Measurements from ENCODE around the gene SIPA1L3.

The SIPA1L3 gene

DNA sequence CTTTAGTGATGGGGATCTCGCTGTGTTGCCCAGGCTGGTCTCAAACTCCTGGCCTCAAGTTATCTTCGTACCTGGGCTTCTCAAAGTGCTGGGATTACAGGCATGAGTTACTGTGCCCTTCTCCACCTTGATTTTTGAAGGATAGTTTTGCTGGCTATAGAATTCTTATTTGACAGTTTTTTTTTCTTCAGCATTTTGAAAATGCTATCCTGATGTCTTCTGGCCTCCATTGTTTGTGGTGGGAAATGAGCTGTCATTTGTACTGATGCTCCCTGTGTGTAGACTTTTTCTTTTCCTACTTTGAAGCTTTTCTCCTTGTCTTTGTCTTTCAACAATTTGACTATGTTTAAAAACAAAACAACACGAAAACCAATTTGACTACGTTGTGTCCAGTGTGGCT lies 54.2 kb downstream of the SIPA1L3 start:
- Histone ChIP-seq H3K36me3 (ENCODE audit: insufficient read depth, low read length) (peaks cover 22% of the 10 kb centered on the region), H4K20me1 (ENCODE audit: insufficient read depth, low read length) (no peaks in the 10 kb centered on the region), H3K9me3 (ENCODE audit: low read length) (peaks cover 7% of the 10 kb centered on the region; the same call in 1 of the 2 replicates), H3K4me3 (ENCODE audit: low read depth, low read length, poor library complexity, severe bottlenecking) (no peak overlapping the region), H3F3A (ENCODE audit: insufficient read depth, low read length) (0 out of 2 replicates have a peak, but pooled peaks cover 3% of the 10 kb centered on the region), H3K27ac (ENCODE audit: low read depth, low read length, poor library complexity, severe bottlenecking) (peak overlapping the region; percentile 96), H2AFZ (ENCODE audit: low read length) (no peak overlapping the region), H3K27me3 (ENCODE audit: insufficient read depth, low read length) (no peaks in the 10 kb centered on the region), H3K9me2 (ENCODE audit: low read depth, low read length) (no peaks in the 10 kb centered on the region), H3K4me2 (ENCODE audit: low read length) (no peak overlapping the region), H3K4me1 (ENCODE audit: insufficient read depth, low read length, severe bottlenecking) (peaks cover 49% of the 10 kb centered on the region), H3K79me2 (ENCODE audit: insufficient read depth, low read length) (peaks cover 53% of the 10 kb centered on the region), H3K9ac (ENCODE audit: low read length) (no peak overlapping the region)
- no peak for TF ChIP-seq EZH2 (IDR thresholded peaks at IDR 0.05; ENCODE audit: borderline replicate concordance, low read length)
- TF ChIP-seq, protein P1, sequence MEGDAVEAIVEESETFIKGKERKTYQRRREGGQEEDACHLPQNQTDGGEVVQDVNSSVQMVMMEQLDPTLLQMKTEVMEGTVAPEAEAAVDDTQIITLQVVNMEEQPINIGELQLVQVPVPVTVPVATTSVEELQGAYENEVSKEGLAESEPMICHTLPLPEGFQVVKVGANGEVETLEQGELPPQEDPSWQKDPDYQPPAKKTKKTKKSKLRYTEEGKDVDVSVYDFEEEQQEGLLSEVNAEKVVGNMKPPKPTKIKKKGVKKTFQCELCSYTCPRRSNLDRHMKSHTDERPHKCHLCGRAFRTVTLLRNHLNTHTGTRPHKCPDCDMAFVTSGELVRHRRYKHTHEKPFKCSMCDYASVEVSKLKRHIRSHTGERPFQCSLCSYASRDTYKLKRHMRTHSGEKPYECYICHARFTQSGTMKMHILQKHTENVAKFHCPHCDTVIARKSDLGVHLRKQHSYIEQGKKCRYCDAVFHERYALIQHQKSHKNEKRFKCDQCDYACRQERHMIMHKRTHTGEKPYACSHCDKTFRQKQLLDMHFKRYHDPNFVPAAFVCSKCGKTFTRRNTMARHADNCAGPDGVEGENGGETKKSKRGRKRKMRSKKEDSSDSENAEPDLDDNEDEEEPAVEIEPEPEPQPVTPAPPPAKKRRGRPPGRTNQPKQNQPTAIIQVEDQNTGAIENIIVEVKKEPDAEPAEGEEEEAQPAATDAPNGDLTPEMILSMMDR (IDR thresholded peaks at IDR 0.05; ENCODE audit: low read length), result no peak

DNA sequence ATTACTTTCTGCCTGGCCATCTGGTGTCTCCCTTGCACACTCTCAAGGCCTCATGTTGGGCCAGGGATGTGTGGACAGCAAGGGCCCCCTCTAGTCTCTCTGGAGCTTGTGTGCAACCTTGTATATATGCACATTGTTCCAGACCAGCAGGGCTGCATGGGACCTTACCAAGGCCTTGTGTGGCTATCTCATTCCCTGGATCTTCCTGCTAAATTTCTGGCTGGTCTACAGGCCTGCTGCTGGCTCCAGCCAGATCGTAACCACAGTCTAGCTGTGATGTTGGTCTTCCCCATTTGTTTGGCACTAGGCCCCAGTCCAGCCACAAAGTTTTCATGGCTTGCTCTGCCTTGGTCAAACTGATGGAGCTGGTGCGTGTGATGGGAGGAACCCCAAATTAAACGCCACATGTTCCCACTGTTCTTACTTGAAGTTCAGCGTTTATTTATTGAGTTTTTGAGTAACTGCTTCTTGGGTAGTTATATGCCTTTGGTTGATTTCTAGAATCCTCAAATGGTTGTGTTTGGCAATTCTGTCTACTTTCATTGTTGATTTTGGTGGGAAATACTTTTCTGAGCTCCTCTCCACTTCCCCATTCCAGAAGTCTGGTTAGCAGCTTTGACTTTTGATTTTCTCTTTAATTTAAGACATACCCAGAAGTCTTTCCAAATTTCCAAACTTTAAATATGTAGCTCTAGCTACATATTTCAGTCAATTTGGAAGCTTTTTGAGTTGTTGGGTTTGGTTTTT lies 56.4 kb downstream of the SIPA1L3 start:
- TF ChIP-seq, protein P1 (IDR thresholded peaks at IDR 0.05; ENCODE audit: low read length), result no peak
- TF ChIP-seq EZH2 (IDR thresholded peaks at IDR 0.05; ENCODE audit: borderline replicate concordance, low read length), result no peak
- Histone ChIP-seq H3K4me1 (ENCODE audit: insufficient read depth, low read length, severe bottlenecking) (peaks cover 44% of the 10 kb centered on the region), H2AFZ (ENCODE audit: low read length) (no peak overlapping the region), H3K79me2 (ENCODE audit: insufficient read depth, low read length) (peaks cover 39% of the 10 kb centered on the region), H3F3A (ENCODE audit: insufficient read depth, low read length) (0 out of 2 replicates have a peak, but pooled peaks cover 3% of the 10 kb centered on the region), H3K9me3 (ENCODE audit: low read length) (peaks cover 7% of the 10 kb centered on the region; the same call in 1 of the 2 replicates), H3K4me2 (ENCODE audit: low read length) (peak overlapping the region; percentile 52; the same call in 1 of the 2 replicates), H3K27ac (ENCODE audit: low read depth, low read length, poor library complexity, severe bottlenecking) (peak overlapping the region; percentile 96), H3K27me3 (ENCODE audit: insufficient read depth, low read length) (no peaks in the 10 kb centered on the region), H4K20me1 (ENCODE audit: insufficient read depth, low read length) (no peaks in the 10 kb centered on the region), H3K9ac (ENCODE audit: low read length) (peak overlapping the region; percentile 54; the same call in 1 of the 2 replicates), H3K36me3 (ENCODE audit: insufficient read depth, low read length) (peaks cover 16% of the 10 kb centered on the region), H3K4me3 (ENCODE audit: low read depth, low read length, poor library complexity, severe bottlenecking) (no peak overlapping the region), H3K9me2 (ENCODE audit: low read depth, low read length) (no peaks in the 10 kb centered on the region)

DNA sequence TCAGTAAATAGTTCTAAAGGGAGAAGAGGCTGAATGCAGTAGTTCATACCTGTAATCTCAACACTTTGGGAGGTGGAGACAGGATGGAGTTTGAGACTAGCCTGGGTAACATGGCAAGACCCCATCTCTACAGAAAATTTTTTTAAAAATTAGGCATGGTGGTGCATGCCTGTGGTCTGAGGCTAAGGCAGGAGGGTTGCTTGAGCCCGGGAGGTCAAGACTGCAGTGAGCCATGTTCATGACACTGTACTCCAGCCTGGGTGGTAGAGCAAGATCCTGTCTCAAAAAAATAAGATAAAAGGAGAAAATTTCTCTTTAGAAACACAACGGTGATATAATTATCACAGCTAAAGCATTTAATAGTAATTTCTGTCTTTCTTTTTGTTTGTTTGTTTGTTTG lies 57.1 kb downstream of the SIPA1L3 start:
- Histone ChIP-seq H3K4me2 (ENCODE audit: low read length) (no peak overlapping the region), H2AFZ (ENCODE audit: low read length) (no peak overlapping the region), H3K79me2 (ENCODE audit: insufficient read depth, low read length) (peaks cover 37% of the 10 kb centered on the region), H3K4me3 (ENCODE audit: low read depth, low read length, poor library complexity, severe bottlenecking) (no peak overlapping the region), H3K9me3 (ENCODE audit: low read length) (peaks cover 4% of the 10 kb centered on the region; the same call in 1 of the 2 replicates), H3K36me3 (ENCODE audit: insufficient read depth, low read length) (peaks cover 9% of the 10 kb centered on the region), H3K9me2 (ENCODE audit: low read depth, low read length) (no peaks in the 10 kb centered on the region), H3K9ac (ENCODE audit: low read length) (no peak overlapping the region), H4K20me1 (ENCODE audit: insufficient read depth, low read length) (no peaks in the 10 kb centered on the region), H3F3A (ENCODE audit: insufficient read depth, low read length) (0 out of 2 replicates have a peak, but pooled peaks cover 3% of the 10 kb centered on the region), H3K4me1 (ENCODE audit: insufficient read depth, low read length, severe bottlenecking) (peaks cover 40% of the 10 kb centered on the region), H3K27ac (ENCODE audit: low read depth, low read length, poor library complexity, severe bottlenecking) (peak overlapping the region; percentile 96), H3K27me3 (ENCODE audit: insufficient read depth, low read length) (no peaks in the 10 kb centered on the region)
- TF ChIP-seq EZH2 (IDR thresholded peaks at IDR 0.05; ENCODE audit: borderline replicate concordance, low read length), result no peak
- TF ChIP-seq, protein P1 (IDR thresholded peaks at IDR 0.05; ENCODE audit: low read length), result no peak

Data from OCI-LY1 (cell line).